Liver (tissue), 9 donors: Measurements from ENCODE around the gene HOXA1. TPM values are rescaled to one million over a fixed set of nuclear protein-coding genes. Genes with fewer than 3 reads are reported as not detected.

Experiments
- DNase-seq: peaks from one replicate; pipeline ENCODE4 v3.0.0-alpha.2; 2017; ENCODE audit warnings: low spot score
- H3K27ac ChIP-seq, 2 donors: one replicate each; pipeline ENCODE4 v1.7.0; 2013; ENCODE audit warnings: inconsistent platforms in 2 of 2, low read length in 2 of 2, control low read depth in 1 of 2, low read depth in 1 of 2, mild to moderate bottlenecking in 1 of 2
- H3K27me3 ChIP-seq, 4 donors: one replicate each; pipeline versions ENCODE4 v1.6.1 to v1.7.0; 2013; ENCODE audit warnings: low read length in 3 of 4, inconsistent platforms in 1 of 4, mild to moderate bottlenecking in 1 of 4, moderate library complexity in 1 of 4; ENCODE audit not compliant: control insufficient read depth in 4 of 4, insufficient read depth in 4 of 4
- H3K36me3 ChIP-seq, 4 donors: one replicate each; pipeline versions ENCODE4 v1.6.1 to v1.7.0; 2013; ENCODE audit warnings: low read length in 3 of 4, mild to moderate bottlenecking in 3 of 4, low read depth in 1 of 4, moderate library complexity in 1 of 4; ENCODE audit not compliant: control insufficient read depth in 4 of 4, insufficient read depth in 3 of 4
- H3K4me1 ChIP-seq, 4 donors: one replicate each; pipeline versions ENCODE4 v1.6.1 to v1.7.0; 2013; ENCODE audit warnings: low read length in 3 of 4, mild to moderate bottlenecking in 3 of 4, moderate library complexity in 1 of 4; ENCODE audit not compliant: control insufficient read depth in 4 of 4, insufficient read depth in 4 of 4
- H3K4me3 ChIP-seq, 3 donors: one replicate each; pipeline versions ENCODE4 v1.6.1 to v1.7.0; 2013; ENCODE audit warnings: low read length in 3 of 3, control low read depth in 1 of 3, low read depth in 1 of 3, mild to moderate bottlenecking in 1 of 3
- H3K9ac ChIP-seq, 2 donors: one replicate each; pipeline ENCODE4 v1.7.0; 2013; ENCODE audit warnings: low read length in 2 of 2, mild to moderate bottlenecking in 2 of 2, moderate library complexity in 2 of 2, control low read depth in 1 of 2, low read depth in 1 of 2
- H3K9me3 ChIP-seq, 4 donors: one replicate each; pipeline versions ENCODE4 v1.6.1 to v1.7.0; 2013; ENCODE audit warnings: low read length in 3 of 4; ENCODE audit not compliant: control insufficient read depth in 4 of 4
- EGR1 ChIP-seq, 2 donors: IDR thresholded peaks; 2 replicates each; pipeline ENCODE4 v1.6.1; 2016 to 2018; ENCODE audit warnings: antibody characterized with exemption in 2 of 2, low read depth in 2 of 2
- FOXA1 ChIP-seq: IDR thresholded peaks from 2 replicates; pipeline ENCODE4 v1.6.1; 2016; ENCODE audit warnings: antibody characterized with exemption
- FOXA2 ChIP-seq: IDR thresholded peaks from 2 replicates; pipeline ENCODE4 v1.6.1; 2016; ENCODE audit warnings: antibody characterized with exemption
- HNF4A ChIP-seq, 2 donors: conservative IDR thresholded peaks; 2 replicates each; pipeline ENCODE4 v1.6.1; 2016; ENCODE audit warnings: antibody characterized with exemption in 2 of 2, mild to moderate bottlenecking in 2 of 2
- HNF4G ChIP-seq: IDR thresholded peaks from 2 replicates; pipeline ENCODE4 v1.6.1; 2016; ENCODE audit warnings: antibody characterized with exemption
- JUND ChIP-seq, 2 donors: IDR thresholded peaks; 2 replicates each; pipeline ENCODE4 v1.6.1; 2016; ENCODE audit warnings: antibody characterized with exemption in 2 of 2
- NR2F2 ChIP-seq: IDR thresholded peaks from 2 replicates; pipeline ENCODE4 v1.6.1; 2016; ENCODE audit warnings: antibody characterized with exemption
- RXRA ChIP-seq, 2 donors: IDR thresholded peaks; 2 replicates each; pipeline ENCODE4 v1.6.1; 2017 to 2018; ENCODE audit warnings: antibody characterized with exemption in 2 of 2, mild to moderate bottlenecking in 1 of 2
- SP1 ChIP-seq: IDR thresholded peaks from 2 replicates; pipeline ENCODE4 v1.6.1; 2018; ENCODE audit warnings: antibody characterized with exemption, mild to moderate bottlenecking
- YY1 ChIP-seq: IDR thresholded peaks from 2 replicates; pipeline ENCODE4 v1.6.1; 2016; ENCODE audit warnings: antibody characterized with exemption, mild to moderate bottlenecking
- WGBS: extraction: QIAGEN DNeasy Blood & Tissue Kit; methylation state at CpG from one replicate; pipeline ENCODE4 v1.1.7; 2013; 5-methylcytosine and 5-hydroxymethylcytosine counted together
- polyA plus RNA-seq, 2 donors: library from polyadenylated mRNA; stranded (reverse) in 1 of 2; unstranded in 1 of 2; fragments of 200-250 nt in 1 of 2; fragments of >200 nt in 1 of 2; fragmentation: Nextera tagmentation in 1 of 2; extraction: Ambion mirVana in 1 of 2; gene quantifications; one replicate each; pipeline versions ENCODE4 v1.2.1 to v1.2.3, GENCODE V29; 2013 to 2015
- total RNA-seq, 2 donors: library from RNA; depleted of rRNA; stranded (reverse); fragments of >200 nt; gene quantifications; one replicate each; pipeline ENCODE4 v1.2.3, GENCODE V29; 2014
- TF ChIP-seq, protein P1 (sequence below): IDR thresholded peaks from 2 replicates; pipeline ENCODE4 v1.6.1; 2016; ENCODE audit warnings: antibody characterized with exemption
- TF ChIP-seq, protein P2 (sequence below): IDR thresholded peaks from 2 replicates; pipeline ENCODE4 v1.6.1; 2016; ENCODE audit warnings: antibody characterized with exemption
- TF ChIP-seq, protein P3 (sequence below): IDR thresholded peaks from 2 replicates; pipeline ENCODE4 v1.6.1; 2016; ENCODE audit warnings: antibody characterized with exemption
- TF ChIP-seq, protein P4 (sequence below): IDR thresholded peaks from 2 replicates; pipeline ENCODE4 v1.6.1; 2016; ENCODE audit warnings: antibody characterized with exemption, mild to moderate bottlenecking
- TF ChIP-seq, protein P5 (sequence below): fragments of 150-350 bp; IDR thresholded peaks from 2 replicates; pipeline ENCODE4 v1.5.1; 2017; ENCODE audit warnings: improper control_type of control experiment, low read depth, low read length; ENCODE audit not compliant: missing input control
- donor health status: healthy.
- donor health status: healthy.
- donor health status: healthy.
- donor health status: healthy.
- donor health status: healthy.

HOXA1 gene
- total and polyA plus RNA-seq, 4 donors, result 0.08 to 0.28 (median 0.21) TPM

DNA sequence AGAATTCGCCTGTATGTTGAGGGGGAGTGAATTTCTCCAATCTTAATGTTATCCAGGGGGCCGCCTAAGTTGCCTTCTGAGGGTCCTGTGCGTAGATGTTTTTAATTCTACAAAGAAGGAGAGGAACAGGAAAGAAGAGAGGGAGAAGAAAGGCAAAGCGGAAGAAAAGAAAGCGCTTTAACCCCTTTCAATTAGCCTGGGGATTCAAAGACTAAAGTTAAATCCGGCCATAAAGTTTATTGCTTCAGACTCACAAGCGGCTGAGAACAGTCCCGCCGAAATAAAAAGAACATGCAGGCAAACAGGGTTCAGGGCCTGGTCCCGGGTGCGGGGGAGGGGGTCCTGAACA, 43.2 kb upstream of the HOXA1 start:
- Histone ChIP-seq H3K9ac (no peak overlapping the region), H3K27me3 (peaks cover 6 to 20% (median 14%) of the 10 kb centered on the region in 4 donors), H3K4me1 (peaks cover 0 to 14% (median 6%) of the 10 kb centered on the region in 4 donors), H3K36me3 (no peaks in the 10 kb centered on the region), H3K9me3 (peaks cover 0 to 7% (median 0%) of the 10 kb centered on the region in 4 donors), H3K27ac (no peak overlapping the region), H3K4me3 (no peak overlapping the region)
- TF ChIP-seq FOXA2 (no peak), EGR1 (IDR thresholded peaks at IDR 0.05; ENCODE audit: low read depth in 2 of 2) (no peak), JUND (IDR thresholded peaks at IDR 0.05) (no peak), FOXA1 (no peak)
- WGBS, result 36% methylated on average over 11 of the region's 11 CpGs
- DNase-seq, result no peak

DNA sequence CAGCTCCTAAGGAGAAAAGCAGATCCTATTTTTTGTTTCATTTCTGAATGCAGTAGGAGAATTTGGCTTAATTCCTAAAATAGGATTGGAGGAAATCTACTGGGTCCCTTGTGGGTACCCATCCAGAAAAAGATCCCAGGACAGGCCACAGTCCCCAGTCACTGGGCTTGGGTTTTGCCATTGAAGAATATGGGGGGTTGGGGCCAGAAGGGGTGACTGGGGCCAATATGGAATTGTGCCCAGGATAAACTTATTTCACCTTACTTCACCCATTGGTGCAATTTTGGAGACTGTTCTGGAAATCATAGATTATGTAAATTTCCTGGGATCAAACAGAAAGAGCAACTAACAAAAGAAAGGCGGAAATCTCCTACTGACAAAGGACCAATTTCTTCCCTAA, 42.7 kb upstream of the HOXA1 start:
- no peak overlapping the region for H3K27ac ChIP-seq
- TF ChIP-seq EGR1 (IDR thresholded peaks at IDR 0.05; ENCODE audit: low read depth in 2 of 2), result no peak
- TF ChIP-seq SP1, result no peak
- TF ChIP-seq, protein P1, sequence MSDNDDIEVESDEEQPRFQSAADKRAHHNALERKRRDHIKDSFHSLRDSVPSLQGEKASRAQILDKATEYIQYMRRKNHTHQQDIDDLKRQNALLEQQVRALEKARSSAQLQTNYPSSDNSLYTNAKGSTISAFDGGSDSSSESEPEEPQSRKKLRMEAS, result no peak
- TF ChIP-seq YY1, result no peak
- no peak for TF ChIP-seq RXRA (IDR thresholded peaks at IDR 0.05)
- TF ChIP-seq HNF4A (conservative IDR thresholded peaks at IDR 0.05), result no peak
- TF ChIP-seq, protein P2, sequence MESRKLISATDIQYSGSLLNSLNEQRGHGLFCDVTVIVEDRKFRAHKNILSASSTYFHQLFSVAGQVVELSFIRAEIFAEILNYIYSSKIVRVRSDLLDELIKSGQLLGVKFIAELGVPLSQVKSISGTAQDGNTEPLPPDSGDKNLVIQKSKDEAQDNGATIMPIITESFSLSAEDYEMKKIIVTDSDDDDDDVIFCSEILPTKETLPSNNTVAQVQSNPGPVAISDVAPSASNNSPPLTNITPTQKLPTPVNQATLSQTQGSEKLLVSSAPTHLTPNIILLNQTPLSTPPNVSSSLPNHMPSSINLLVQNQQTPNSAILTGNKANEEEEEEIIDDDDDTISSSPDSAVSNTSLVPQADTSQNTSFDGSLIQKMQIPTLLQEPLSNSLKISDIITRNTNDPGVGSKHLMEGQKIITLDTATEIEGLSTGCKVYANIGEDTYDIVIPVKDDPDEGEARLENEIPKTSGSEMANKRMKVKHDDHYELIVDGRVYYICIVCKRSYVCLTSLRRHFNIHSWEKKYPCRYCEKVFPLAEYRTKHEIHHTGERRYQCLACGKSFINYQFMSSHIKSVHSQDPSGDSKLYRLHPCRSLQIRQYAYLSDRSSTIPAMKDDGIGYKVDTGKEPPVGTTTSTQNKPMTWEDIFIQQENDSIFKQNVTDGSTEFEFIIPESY, result no peak
- TF ChIP-seq NR2F2, result no peak
- TF ChIP-seq, protein P3, sequence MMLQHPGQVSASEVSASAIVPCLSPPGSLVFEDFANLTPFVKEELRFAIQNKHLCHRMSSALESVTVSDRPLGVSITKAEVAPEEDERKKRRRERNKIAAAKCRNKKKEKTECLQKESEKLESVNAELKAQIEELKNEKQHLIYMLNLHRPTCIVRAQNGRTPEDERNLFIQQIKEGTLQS, result no peak
- TF ChIP-seq, protein P4, sequence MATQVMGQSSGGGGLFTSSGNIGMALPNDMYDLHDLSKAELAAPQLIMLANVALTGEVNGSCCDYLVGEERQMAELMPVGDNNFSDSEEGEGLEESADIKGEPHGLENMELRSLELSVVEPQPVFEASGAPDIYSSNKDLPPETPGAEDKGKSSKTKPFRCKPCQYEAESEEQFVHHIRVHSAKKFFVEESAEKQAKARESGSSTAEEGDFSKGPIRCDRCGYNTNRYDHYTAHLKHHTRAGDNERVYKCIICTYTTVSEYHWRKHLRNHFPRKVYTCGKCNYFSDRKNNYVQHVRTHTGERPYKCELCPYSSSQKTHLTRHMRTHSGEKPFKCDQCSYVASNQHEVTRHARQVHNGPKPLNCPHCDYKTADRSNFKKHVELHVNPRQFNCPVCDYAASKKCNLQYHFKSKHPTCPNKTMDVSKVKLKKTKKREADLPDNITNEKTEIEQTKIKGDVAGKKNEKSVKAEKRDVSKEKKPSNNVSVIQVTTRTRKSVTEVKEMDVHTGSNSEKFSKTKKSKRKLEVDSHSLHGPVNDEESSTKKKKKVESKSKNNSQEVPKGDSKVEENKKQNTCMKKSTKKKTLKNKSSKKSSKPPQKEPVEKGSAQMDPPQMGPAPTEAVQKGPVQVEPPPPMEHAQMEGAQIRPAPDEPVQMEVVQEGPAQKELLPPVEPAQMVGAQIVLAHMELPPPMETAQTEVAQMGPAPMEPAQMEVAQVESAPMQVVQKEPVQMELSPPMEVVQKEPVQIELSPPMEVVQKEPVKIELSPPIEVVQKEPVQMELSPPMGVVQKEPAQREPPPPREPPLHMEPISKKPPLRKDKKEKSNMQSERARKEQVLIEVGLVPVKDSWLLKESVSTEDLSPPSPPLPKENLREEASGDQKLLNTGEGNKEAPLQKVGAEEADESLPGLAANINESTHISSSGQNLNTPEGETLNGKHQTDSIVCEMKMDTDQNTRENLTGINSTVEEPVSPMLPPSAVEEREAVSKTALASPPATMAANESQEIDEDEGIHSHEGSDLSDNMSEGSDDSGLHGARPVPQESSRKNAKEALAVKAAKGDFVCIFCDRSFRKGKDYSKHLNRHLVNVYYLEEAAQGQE, result no peak
- TF ChIP-seq HNF4G, result no peak
- no peak for TF ChIP-seq FOXA1
- TF ChIP-seq, protein P5, sequence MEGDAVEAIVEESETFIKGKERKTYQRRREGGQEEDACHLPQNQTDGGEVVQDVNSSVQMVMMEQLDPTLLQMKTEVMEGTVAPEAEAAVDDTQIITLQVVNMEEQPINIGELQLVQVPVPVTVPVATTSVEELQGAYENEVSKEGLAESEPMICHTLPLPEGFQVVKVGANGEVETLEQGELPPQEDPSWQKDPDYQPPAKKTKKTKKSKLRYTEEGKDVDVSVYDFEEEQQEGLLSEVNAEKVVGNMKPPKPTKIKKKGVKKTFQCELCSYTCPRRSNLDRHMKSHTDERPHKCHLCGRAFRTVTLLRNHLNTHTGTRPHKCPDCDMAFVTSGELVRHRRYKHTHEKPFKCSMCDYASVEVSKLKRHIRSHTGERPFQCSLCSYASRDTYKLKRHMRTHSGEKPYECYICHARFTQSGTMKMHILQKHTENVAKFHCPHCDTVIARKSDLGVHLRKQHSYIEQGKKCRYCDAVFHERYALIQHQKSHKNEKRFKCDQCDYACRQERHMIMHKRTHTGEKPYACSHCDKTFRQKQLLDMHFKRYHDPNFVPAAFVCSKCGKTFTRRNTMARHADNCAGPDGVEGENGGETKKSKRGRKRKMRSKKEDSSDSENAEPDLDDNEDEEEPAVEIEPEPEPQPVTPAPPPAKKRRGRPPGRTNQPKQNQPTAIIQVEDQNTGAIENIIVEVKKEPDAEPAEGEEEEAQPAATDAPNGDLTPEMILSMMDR, result no peak
- H3K4me3 ChIP-seq, result no peak overlapping the region
- no peak overlapping the region for H3K9ac ChIP-seq
- 59% methylated on average over 1 of the region's 1 CpG for WGBS
- peaks cover 6 to 18% (median 16%) of the 10 kb centered on the region in 4 donors for H3K27me3 ChIP-seq
- H3K36me3 ChIP-seq, result no peaks in the 10 kb centered on the region
- peaks cover 0 to 9% (median 6%) of the 10 kb centered on the region in 4 donors for H3K4me1 ChIP-seq
- peaks cover 0 to 3% (median 0%) of the 10 kb centered on the region in 4 donors for H3K9me3 ChIP-seq
- no peak for DNase-seq
